NCI-H128 (cell line): ENCODE data around the gene RAPGEF2.

Source experiments
- DNase-seq: peaks from one replicate; lab custom pipeline; 2025; ENCODE audit not compliant: unreplicated experiment; lab: John Stamatoyannopoulos, UW

The RAPGEF2 gene

DNA sequence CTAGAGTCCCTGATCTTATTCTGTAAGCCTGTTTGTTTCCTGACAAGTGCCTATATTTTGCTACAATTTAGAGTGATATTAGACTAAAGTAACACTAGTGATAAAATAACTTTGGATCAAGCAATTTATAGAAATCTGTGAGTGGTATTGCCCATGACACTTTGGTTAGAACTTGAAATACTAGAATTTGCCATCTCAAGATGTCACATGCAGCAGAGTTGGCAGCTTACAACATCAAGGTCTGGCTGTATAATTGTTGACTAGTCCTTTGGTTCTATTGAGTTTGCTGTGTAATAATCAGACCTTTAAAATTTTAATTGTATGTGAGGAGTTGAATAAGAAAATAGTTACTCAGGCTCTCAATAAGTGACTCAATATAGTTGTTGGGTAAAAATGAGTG lies 167.1 kb downstream of the RAPGEF2 start:
- no peak for DNase-seq

DNA sequence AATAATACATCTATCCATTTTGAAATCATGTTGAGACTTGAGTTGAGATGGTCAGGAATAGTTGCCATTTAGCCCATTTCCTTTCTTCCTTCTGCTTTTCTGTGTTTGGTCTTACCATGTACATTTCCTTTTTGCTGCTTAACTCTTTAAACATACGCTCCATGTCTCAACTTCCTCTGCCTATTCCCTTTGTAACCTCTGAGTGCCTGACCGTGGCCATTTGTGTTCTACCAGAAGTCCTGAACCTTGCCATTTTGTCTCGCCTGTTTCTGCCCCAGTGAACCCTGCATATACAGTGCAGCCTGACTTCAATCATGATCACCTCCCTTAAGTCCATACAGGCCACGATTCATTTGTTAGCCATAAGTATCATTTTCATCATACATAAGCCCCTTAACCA lies 169.0 kb downstream of the RAPGEF2 start:
- no peak for DNase-seq

DNA sequence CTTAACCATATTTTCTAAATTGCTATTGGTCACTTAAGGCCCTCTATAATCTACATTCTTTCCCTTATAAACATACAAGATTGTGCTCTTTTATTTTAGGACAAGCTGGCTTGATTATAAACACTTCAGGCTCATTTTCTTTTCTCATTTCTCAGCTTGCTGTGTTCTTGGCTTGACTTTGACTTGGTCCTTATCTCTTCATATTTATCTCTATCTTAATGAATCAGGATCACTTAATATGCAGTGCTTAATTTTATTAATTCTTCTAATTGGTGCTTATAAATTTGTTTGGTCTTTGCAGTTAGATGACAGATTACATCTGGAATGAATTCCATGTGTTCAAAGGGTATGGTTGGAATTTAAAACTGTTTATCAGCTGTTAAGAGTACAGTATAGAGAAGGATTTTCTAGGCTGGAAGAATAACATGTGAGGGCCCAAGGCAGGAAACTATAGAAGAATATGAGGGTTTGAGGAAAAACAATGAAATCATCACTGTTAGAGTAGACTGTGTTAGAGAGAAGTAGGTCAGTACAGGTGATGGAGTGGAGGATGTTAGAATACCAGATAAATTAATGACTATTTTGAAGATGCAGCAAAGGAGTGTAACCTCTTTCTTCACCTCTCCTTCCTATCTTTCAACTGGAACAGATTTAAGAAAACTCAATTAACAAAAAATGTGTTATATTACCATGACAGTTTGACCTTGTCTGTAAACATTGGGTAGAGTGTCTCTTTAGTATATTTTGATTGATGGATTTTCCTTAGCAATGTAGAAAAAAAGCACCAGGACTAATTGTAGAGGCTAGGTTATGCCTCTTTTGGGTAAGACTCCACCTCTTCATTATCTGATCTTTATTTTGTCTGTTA lies 169.6 kb downstream of the RAPGEF2 start:
- no peak for DNase-seq

DNA sequence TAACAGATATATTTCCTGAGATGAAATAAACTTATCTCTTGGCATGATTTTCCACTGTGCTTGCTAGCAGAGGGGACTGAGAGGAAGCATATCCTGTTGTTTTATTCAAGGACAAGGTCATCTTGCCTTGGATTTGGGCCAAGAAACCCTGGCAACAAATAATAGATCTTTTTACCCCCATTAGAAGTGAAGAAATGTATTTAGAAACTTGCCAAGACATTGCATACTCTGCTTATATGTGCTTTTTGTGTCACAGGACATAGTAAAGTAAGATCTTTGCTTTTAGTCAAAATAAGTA lies 170.2 kb downstream of the RAPGEF2 start:
- no peak for DNase-seq

DNA sequence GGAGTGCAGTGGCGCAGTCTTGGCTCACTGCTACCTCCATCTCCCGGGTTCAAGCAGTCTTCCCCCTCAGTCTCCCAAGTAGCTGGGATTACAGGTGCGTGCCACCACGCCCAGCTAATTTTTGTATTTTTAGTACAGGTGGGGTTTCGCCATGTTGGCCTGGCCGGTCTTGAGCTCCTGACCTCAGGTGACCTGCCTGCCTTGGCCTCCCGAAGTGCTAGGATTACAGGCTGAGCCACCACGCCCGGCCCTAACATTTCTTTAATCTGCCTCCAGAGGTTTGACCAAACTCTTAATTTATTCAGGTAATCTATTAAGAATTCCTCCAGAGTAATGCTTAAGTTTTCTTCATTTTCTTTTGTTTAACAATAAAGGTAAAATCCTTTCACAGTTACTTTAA lies 171.0 kb downstream of the RAPGEF2 start:
- DNase-seq: no peak

DNA sequence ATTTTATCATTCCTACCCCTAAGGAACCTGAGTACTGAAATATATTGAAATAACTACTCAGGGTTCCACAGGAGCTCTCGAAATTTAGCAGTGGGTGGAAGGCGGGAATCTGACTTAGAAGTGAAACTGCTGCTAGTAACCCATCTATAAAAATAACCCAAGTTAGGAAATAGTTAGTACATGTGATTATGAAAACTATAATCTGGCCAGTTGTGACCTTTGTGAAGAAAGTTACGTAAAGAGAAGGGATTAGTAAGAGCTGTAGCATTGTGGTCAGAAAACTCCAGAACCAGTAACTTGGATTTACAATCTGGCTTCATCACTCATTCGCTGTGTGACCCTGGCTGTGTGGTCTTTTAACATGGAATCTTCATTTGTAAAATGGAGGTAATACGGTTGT lies 175.5 kb downstream of the RAPGEF2 start:
- DNase-seq: no peak

DNA sequence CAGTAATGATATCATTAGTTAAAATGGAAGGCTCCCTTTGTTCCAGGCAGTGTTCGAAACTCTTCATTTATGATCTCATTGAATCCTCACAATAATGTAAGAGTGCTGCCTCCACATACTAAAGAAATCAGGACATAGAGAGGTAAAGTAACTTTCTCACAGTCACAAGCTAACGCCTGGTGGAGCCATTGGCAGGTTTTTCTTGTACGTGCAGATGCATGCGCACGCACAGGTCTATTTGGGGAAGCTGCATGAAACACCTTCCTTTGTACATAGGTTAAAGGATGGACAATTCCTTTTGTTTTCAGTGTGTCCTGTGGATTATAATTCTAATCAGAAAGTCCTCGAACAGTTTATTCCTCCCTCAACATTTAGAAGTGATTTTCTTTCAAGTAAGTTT lies 176.2 kb downstream of the RAPGEF2 start:
- no peak for DNase-seq

DNA sequence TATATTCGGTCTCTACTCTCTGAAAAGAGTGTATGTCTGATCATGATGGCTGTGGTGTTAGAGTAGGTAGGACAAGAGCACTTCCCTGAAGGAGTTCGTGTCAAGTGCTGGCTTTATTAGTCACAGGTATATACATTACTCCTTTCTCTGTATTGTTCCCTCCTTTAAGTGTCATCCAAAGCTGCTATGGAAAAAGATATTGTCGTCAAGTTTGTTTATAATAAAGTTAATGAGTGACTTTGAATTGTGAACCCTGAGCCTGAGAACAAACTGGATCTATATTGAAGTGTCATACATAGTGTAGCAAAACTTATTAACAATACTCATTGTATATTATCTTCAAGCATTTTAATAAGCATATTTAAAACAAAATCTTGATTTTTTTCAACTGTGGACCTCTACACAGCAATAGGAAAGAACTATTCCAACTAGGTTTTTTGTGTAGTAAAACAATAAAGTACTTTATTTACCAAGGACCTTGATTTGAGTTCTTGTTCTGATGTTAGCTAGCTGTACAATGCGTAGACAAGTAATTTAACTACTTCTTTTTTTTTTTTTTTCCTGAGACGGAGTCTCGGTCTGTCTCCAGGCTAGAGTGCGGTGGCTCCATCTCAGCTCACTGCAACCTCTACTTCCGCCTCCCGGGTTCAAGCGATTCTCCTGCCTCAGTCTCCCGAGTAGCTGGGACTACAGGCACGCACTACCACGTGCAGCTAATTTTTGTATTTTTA lies 177.7 kb downstream of the RAPGEF2 start:
- DNase-seq: no peak

DNA sequence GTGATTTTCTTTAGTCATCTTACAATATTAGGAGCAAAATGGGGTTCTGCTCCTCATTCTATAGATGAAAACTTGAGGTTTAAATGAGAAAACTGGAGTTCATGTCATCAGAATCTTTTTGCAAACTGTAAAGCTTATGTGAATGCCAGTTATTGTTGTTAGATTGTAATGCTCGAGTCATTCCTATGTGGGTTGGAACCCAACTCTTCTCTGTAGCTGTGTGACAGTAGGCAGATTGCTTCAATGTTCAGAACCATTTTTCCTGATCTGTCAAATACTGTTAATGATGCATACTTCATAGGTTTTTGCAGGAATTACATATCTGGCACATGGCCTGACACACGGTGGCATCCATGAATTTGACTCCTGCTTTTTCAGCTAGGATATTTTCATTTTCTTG lies 178.9 kb downstream of the RAPGEF2 start:
- no peak for DNase-seq

DNA sequence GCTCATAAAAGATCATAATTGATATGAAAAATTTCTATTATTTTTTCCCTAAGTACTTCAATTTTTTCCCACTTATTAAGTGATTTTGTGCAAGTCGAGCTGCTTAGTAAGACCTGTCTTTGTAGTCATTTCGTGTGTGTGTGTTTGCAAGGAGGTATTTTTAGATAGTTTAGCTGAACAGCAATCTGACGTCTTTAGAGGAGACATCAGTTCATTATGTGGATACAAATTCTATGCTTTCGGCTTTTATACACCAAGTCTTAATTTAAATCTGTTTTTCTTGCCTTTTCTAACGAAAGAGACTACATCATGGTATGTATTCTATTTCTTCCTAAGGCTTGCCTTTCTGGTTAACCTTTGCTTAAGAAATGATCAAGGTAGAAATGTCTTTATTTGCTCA lies 179.4 kb downstream of the RAPGEF2 start:
- DNase-seq: no peak

DNA sequence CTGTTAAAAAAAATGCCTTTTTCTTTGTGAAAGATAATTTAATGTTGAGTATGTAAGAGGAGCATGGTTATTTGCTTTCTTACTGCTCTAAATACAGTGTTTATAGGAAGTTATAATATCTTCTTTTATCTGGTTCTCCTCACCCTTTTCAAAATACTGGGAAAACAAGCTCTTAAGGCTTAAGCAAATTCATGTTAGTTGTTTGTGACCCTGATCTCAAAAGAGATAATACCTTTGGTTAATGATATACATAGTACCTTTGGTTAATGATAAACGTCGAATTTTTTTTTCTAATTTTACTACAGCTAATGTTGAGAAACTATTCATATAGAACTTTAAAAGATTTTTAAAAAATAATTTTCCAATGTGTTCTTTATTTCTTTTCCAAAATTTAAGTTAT lies 180.1 kb downstream of the RAPGEF2 start:
- DNase-seq: no peak

DNA sequence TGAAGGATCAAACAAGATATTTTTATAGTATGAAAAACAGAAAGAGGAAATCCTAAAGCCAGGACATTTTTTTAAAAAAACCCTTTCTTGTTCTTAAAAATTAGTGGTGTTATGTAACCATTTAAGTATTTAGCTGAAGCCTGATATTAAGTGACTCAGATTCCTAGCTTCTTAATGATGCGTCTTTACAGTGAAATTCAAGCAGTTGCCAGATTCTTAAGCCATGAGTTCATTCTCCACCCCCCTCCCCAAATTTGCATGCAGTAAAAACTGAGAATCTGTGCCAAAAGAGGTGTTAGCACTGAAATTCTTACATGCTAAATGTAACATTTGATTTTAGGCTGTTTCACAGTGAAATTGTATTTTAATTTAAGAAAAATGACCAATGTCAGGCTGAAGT lies 180.8 kb downstream of the RAPGEF2 start:
- DNase-seq: no peak

DNA sequence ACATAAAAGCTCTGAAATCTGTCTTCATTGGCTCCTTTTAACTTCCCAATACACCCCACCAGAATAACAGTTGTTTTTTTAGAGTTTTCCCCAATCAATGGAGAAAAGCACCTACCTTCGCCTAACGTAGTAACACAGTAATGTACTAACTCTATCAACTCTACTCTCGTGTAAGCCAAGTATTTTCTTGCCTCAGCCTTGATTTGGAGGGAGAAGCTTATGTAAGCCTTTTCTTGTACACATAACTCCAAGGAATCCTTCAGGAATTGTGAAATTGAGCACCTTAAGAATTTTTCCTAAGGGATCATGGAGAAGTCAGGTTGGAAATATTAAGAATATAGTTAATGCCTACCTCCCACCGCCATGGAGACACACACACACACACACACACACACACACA lies 181.2 kb downstream of the RAPGEF2 start:
- no peak for DNase-seq

DNA sequence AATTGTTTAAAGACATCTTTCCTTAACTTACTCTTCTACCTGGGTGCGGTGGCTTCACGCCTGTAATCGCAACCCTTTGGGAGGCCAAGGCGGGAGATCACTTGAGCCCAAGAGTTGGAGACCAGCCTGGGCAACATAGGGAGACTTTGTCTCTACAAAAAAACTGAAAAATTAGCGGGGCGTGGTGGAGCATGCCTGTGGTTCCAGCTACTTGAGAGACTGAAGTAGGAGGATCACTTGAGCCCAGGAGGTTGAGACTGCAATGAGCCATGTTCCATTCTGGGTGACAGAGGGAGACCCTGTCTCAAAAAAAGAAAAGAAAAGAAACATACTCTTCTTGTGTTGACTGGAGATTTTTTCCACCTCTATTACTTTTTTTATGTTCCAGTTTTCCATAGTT lies 181.9 kb downstream of the RAPGEF2 start:
- no peak for DNase-seq

DNA sequence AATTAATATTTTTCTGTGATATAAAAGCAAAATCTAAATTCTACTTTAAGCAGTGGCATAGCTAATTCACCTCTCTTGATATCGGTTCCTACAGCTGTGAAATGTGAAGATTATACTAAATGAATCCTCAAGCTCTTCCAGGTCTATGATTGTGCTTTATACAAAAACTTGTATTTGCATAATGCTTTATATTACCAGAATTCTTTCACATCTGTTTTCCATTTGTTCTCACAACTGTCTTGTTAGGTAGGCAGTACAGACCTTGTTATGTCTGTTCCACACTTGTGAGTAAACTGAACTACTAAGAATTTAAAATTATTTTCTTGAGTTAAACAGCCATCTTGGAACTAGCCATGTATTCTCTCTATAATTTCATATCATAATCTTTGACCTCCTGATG lies 184.9 kb downstream of the RAPGEF2 start:
- no peak for DNase-seq

DNA sequence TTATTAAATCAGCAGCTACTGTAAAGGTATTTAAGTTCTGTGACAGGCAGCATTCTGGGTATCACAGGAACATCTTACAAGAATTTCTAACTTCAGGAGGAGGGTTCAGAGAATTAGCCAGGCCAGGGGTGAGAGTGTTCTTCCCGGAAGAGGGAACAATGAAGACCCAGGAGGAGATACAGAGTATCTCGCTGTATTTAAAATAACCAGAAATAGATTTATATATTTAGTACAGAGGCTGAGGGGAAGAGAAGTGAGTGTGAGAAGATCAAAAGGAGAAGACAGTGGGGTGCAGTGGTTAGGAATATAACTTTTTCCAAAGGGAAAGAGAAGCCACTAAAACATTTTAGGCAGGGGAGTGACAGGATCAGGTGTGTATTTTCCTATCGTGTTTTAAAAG lies 186.8 kb downstream of the RAPGEF2 start:
- no peak for DNase-seq

DNA sequence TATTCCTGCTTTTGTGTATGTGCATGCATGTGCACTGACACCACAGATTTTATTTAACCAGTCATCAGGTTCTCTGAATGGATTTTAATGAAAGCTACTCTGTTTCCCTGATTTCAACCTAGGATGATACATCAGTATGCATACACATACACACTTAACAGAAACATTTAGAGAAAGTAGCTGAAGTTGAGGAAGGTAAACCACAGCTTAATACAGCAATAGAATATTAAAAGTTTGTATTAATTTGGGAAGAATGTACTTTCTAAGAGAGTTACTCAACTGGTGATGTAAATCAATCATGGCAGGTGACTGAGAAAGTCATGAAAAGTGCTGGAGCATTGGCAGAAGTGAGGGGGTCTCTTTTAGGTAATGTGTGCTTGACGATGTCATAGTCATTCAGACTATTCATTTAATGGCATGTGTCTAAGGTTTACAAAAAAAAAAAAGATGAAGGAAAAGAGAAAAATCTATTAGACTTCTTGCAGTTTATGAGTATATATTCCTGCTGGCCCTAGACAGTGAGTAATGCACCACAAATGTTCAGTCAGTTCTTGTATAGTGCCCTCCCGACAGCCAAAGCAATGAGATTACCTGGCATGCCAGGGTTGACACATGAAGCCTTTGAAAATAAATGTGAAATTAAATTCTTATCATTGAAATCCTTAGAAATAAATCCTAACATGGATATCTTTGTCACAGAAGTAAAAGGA lies 187.6 kb downstream of the RAPGEF2 start:
- DNase-seq: no peak

DNA sequence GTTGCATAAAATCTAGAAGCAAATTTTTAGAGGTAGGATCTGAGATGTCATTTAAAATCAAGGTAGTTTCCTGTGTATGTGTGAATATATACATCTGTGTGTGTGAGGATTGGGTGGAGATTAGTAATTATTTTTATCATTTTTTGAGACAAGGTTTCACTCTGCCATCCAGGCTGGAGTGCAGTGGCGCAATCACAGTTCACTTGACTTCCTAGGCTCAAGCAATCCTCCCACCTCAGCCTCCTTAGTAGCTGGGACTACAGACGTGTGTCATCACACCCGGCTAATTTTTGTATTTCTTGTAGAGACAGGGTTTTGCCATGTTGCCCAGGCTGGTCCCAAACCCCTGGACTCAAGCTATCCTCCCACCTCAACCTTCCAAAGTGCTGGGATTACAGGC lies 188.3 kb downstream of the RAPGEF2 start:
- DNase-seq: no peak

DNA sequence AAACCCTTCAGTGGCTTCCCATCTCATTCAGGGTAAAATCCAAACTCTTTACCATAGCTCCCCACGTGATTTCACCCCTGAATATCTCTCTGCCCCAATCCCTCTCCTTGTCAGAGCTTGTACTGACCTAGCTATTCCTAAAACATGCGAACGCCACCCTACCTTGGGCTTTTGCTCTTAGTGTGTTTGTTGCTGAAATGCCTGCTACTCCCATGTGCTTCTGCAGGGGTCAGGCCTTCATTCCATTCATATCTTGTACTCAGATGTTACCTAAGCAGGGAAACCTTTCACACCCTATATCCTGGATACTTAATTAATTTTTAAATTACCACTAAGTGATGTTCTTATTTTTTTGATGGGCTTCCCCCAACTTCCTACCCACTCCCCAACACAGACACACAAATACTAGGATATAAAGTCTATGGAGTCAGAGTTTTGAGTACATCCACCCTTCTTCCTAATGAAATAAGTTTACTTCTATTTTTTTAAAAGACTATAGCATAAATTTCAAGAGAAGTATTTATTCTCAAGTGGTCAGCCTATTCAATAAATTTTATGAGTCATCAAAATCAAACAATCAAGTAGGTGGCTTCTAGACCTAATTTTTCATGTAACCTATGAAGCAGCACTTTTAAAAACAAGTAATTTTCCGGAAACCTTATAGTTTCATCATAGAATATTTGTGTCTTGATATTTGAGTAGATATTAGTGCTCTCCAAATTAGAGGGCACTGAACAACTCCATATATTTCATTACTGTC lies 189.4 kb downstream of the RAPGEF2 start:
- no peak for DNase-seq

DNA sequence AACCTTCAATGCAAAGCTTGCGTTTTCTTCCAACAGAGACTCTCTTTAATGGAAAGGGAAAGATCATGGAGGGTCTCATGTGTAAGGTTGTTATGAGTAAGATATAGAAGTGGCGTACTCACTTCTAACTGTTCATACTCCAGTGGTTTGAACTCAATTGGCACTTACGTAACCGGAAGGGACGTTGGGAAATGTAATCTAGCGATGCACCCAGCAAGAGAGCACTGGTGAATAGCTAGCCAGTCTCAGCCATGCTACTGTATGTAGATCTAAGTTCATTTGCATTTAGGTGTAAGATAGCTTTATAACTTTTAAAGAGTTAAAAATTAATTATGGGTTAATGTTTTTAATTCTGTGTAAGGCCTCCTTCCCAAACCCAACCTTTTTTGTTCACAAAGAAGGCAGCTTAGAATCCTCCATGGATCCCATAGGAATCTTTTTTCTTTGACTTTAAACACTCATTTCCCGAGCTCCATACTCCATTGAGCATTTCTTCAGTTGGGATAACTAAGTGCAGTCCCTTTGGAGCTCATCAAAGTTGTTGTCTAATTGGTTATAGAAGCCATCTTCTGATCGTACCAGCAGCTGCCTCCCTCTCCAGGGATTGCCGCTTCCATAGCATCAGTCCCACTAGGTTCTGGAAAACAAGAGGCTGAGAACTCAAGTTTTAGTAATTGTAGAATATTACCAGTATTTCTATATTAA lies 191.1 kb downstream of the RAPGEF2 start:
- no peak for DNase-seq

DNA sequence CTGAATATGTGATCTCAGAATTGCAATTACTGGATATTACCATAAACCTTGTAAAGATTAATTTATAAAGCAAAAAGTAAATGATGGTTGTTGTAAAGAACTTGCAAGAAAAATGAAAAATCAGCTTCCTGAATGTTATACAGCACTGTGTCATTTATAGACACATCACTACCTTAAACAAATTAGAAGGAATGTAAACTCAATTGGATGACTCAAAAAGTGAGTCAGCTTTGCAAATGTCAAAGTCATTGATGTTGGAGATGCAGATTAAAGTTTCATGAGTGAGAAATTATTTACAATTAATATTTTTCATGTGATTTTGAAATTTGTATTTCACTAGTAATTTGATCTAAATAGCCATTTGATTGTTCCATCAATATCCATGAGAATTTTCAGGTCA lies 193.2 kb downstream of the RAPGEF2 start:
- no peak for DNase-seq
